ENCODE results near the gene CNNM1. TPM values are rescaled to one million over a fixed set of nuclear protein-coding genes. Genes with fewer than 3 reads are reported as not detected.

Gene CNNM1
- total and polyA plus RNA-seq, 11 donors = 0.04 to 0.43 (median 0.11) TPM; not detected in 4

GRCh38 chr10:99290306-99290705 lies 38.9 kb upstream of the CNNM1 start:
- ATAC-seq (no peak), DNase-seq (no peak)
- no peak overlapping the region for H3K27ac ChIP-seq
- intact Hi-C loops (cut with DNase I) = no loop called here
- H3K36me3 ChIP-seq = no peaks in the 10 kb centered on the region
- H3K27me3 ChIP-seq = peaks cover 0 to 7% (median 0%) of the 10 kb centered on the region in 9 donors
- H3K4me1 ChIP-seq = no peaks in the 10 kb centered on the region
- no peaks in the 10 kb centered on the region for H3K9me3 ChIP-seq
- H3K4me3 ChIP-seq = no peak overlapping the region
- TF ChIP-seq CTCF (IDR thresholded peaks at IDR 0.05) (no peak), POLR2A (IDR thresholded peaks at IDR 0.05) (no peak)
- WGBS, 4 donors = 77 to 94% (median 92%) methylated on average over 1 of the region's 1 CpG

DNA sequence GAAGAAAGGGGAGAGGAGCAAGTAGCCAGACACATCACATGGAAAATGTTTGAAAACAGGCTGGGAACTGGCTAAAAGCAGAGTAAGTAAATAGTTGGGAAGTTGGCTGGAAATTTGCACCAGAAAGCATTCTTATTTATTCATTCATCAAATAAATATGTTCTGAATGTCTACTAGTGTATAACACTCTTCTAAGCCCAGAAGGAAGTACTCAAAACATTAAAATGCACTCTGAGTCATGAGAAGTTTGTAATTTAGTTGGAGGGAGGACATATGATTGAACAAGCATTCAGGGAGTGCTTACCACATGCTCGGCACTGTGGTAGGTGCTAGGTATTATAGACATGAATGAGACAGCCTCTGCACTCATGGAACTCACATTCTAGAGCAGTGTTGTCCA lies 37.0 kb upstream of the CNNM1 start:
- intact Hi-C loops (cut with DNase I) = no loop called here
- Histone ChIP-seq H3K27me3 (no peaks in the 10 kb centered on the region), H3K27ac (no peak overlapping the region), H3K4me1 (no peaks in the 10 kb centered on the region), H3K4me3 (no peak overlapping the region), H3K36me3 (no peaks in the 10 kb centered on the region), H3K9me3 (no peaks in the 10 kb centered on the region)
- 54 to 81% (median 62%) methylated on average over 1 of the region's 1 CpG for WGBS, 4 donors
- peak in 1 of 4 donors; percentile 45 for ATAC-seq
- TF ChIP-seq CTCF (IDR thresholded peaks at IDR 0.05) = no peak
- no peak for TF ChIP-seq POLR2A (IDR thresholded peaks at IDR 0.05)
- DNase-seq = no peak

DNA sequence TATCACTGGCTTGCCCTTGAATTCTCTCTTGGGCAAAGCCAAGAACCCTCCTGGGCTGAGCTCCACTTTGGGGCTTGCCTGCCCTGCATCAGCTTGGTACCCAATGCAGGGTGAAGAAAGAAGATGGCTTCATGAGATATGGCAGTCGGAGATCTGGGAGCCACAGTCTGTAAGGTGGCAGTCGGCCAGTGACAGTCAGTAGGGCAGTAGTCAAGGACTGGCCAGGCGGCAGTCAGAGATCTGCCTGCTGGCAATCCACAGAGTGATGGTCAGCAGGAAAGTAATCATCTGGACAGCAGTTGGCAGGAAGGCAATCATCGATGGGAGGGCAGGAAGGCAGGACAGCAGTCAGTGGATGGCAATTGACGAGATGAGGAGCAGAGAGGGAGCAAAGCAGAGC lies 32.6 kb upstream of the CNNM1 start:
- Histone ChIP-seq H3K27me3 (peaks cover 0 to 6% (median 0%) of the 10 kb centered on the region in 9 donors), H3K9me3 (no peaks in the 10 kb centered on the region), H3K4me1 (no peaks in the 10 kb centered on the region), H3K4me3 (no peak overlapping the region), H3K27ac (no peak overlapping the region), H3K36me3 (no peaks in the 10 kb centered on the region)
- WGBS, 4 donors = 44 to 65% (median 57%) methylated on average over 4 to 5 of the region's 5 CpGs
- ATAC-seq = peak in 1 of 4 donors; percentile 41
- TF ChIP-seq CTCF (IDR thresholded peaks at IDR 0.05) = no peak
- TF ChIP-seq POLR2A (IDR thresholded peaks at IDR 0.05) = no peak
- DNase-seq = no peak
- intact Hi-C loops (cut with DNase I) = no loop called here

- no peaks in the 10 kb centered on the region for H3K36me3 ChIP-seq
- no peak overlapping the region for H3K4me3 ChIP-seq
- intact Hi-C loops (cut with DNase I) = no loop called here
- H3K9me3 ChIP-seq = no peaks in the 10 kb centered on the region
- 83 to 89% (median 87%) methylated on average over 7 of the region's 7 CpGs for WGBS, 4 donors
- TF ChIP-seq POLR2A (IDR thresholded peaks at IDR 0.05) (no peak), CTCF (IDR thresholded peaks at IDR 0.05) (no peak)
- peaks cover 0 to 6% (median 0%) of the 10 kb centered on the region in 9 donors for H3K27me3 ChIP-seq
- ATAC-seq (no peak), DNase-seq (no peak)
- H3K27ac ChIP-seq = no peak overlapping the region
- no peaks in the 10 kb centered on the region for H3K4me1 ChIP-seq
These were observed 32.1 kb upstream of the CNNM1 start for GRCh38 chr10:99297033-99297432.

Measured in heart left ventricle (tissue), 16 donors.